Activated naive CD4-positive, alpha-beta T cell treated with anti-CD3 and anti-CD28 coated beads, Interleukin-2, amount 50 U/mL, for 16 hours (primary cell): ENCODE results near the gene GTPBP6.
"Not testable (repeated sequence)": the region's sequence is repeated elsewhere in the genome, so short reads cannot be mapped to it uniquely, and the experiment has no call there.

ENCODE experiments used
- DNase-seq: peaks from one replicate; pipeline ENCODE4 v3.0.0-alpha.2; 2020

The GTPBP6 gene

DNA sequence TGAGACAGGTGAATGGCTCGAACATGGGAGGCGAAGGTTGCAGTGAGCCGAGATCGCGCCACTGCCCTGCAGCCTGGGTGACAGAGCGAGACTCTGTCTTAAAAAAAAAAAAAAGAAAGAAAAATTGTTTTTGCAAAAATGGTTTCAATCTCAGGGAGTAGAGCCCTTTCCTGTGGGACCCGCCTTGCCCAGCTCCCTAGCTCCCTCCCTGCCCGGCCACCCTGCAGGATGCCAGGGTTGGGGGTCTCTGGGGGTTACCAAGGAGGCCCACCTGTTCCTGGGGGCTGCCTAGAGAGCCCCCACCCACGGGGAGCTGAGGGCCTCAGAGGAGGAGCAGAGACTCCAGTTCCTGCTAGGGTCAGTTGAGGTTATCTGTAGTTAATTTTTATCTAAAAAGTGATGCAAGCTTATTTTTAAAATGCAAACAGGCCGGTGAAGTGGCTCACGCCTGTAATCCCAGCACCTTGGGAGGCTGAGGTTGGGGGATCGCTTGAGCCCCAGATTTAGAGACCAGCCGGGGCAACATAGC, 56.2 kb downstream of the GTPBP6 start:
- no peak for DNase-seq

DNA sequence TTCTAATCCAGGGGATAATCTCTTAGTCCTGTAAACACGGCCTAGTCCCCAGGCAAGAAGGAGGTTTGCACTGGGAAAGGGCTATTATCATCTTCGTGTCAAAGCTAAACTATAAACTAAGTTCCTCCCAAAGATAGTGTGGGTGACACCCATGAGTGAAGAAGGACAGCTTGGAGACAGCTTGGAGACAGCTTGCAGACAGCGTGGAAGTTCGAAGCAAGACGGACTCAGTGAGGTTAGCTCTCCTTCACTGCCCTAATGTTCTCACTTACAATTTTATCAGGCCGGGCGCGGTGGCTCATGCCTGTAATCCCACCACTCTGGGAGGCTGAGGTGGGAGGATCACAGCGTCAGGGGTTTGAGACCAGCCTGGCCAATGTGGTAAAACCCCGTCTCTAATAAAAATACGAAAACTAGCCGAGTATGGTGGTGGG, 56.7 kb downstream of the GTPBP6 start:
- DNase-seq, result no peak

DNA sequence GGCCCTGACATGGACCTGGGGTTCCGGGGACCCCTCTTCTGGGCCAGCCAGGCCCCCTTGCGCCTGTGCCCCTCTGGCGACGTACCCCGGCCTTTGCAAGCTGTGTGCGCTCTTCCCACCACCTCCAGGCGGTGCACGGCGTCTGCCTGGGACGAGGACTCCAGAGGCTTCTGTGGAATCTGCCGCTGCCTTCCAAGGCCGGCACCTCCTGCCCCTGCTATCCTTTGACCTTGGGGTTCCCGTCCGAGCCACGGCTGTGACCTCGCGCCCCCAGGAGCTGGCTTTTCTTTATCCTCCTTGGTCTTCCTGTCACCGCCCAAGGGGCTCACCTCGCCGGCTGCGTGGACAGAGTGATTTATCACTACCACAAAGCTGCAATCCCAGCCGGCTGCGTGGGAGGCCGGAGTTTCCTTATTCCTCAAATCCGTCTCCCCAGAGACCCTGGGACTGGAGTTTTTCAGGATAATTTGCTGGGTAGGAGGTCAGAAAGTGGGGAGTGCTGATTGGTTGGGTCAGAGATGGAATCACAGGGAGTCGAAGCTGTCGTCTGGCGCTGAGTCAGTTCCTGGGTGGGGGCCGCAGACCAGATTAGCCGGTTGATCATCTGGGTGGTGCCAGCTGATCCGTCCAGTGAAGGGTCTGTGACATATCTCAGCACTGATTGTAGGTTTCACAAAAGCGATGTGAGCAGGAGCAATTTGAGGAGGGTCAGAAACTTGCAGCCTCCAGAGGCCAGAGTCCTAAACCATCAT, 57.3 kb downstream of the GTPBP6 start:
- DNase-seq, result no peak

DNA sequence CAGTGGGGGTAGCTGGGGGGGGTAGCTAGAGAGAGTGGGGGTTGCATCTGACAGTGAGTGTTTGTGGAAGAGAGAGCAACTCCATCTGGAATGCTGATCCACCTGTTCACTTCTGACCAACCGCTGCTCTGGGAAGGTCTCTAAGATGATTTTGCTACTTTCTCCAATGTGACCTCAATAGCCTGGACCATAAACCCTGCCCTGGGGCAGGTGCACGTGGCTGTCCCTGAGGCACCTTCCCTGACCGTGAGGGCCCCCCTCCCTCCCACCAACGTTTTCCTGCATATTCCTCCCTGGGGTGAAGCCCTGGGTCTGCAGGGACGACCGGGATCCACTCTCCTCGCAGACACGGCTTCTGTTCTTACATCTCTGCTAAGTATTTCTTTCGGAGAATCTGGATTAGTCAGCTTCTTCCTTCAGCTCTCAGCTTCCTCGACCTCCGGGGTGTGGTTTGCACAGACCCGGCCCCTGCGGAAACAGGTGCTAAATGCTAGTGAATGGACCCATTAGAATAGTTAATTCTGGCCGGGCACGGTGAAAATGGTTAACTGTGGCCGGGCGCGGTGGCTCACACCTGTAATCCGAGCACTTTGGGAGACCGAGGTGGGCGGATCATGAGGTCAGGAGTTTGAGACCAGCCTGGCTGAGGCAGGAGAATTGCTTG, 58.8 kb downstream of the GTPBP6 start:
- DNase-seq, result no peak

DNA sequence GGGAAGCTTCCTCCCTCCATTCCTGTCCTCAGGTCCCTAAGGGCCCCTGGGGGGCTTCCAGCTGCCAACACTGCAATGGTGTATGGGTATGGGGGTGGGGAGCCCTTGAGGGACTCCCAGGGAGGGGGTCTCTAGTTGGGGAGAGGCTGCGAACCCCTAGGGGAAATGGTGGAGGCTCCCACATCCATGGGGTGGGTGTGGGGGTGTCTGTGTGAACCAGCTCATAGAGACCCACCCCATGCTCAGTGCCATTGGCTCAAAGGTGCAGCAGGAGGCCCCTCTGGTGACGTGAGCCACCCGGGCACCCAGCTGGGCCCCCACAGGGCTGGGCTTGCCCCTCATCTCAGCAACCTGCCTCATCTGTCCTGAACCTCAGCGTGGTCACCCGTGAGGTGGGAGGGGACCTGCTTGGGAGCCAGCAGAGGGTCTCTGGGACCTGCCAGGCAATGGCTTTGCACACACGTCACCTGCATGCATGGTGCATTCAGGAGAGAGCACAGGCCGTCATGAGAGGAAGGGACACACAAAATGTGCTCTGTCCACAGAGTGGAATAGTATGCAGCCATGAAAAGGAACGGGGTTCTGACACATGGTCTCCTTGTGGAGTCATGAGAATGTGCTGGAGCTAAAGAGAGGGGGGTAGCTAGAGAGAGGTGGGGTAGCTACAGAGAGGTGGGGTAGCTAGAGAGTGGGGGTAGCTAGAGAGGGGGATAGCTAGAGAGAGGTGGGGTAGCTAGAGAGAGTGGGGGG, 60.1 kb downstream of the GTPBP6 start:
- no peak for DNase-seq

DNA sequence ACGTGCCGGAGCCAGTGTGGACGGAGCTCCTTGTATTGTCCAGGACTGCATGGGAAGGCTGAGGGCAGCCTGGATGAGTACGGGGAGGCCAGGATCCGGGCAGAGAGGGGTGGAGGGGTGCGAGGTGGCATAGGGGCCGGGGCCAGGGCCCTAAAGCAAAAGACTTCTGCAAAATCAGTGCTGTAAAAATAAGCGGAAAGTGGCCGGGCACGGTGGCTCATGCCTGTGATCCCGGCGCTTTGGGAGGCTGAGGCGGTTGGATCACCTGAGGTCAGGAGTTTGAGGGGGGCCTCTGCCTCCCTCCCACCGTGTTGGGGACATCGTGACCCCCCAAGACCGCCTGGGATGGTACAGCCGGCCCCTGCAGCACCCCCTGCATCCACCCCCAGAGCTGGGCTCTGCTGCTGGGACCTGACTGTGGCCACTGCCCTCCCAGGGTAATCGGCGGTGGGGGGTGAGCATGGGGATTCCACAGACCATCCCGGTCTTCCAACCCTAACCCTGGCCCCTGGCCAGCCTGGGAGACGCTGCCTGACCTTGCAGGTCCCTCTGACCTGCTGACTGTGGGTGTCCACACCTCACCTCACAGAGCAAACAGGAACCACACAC, 60.8 kb downstream of the GTPBP6 start:
- no peak for DNase-seq

DNA sequence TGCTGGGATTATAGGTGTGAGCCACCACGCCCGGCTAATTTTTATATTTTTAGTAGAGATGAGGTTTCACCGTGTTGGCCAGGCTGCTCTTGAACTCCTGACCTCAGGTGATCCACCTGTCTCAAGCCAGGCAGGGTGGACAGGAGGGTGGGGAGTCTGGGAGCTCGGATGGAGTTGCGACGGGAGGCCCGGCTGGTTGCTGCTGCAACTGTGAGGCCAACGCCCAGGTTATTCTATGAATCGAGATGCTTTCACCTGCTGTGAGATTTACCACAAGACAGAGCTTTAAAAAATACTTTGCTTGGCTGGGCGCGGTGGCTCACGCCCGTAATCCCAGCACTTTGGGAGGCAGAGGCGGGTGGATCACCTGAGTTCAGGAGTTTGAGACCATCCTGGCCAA, 61.5 kb downstream of the GTPBP6 start:
- not testable (repeated sequence) for DNase-seq

DNA sequence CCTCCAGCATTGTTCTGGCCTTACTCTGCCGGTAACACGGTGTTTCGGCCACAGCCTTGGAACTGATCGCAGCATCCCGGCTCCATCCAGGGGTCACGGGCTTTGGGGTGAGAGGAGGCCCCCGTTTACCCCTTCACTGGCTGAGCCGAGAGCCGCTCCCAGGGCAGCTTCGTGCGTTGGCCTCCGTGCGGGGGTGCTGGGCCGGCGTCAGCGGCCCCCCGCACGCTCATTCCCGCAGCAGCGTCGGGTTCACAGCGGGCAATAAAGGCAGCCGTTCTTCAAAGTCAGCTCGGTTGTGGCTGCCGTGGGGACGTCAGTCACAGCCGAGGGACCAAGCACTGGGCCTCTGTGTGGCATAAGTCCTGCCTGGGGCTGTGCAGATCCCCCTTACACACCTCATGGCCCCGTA, 62.7 kb downstream of the GTPBP6 start:
- DNase-seq, result no peak
